ENCODE measurements around the gene CARHSP1.
"Not testable (repeated sequence)": the region's sequence is repeated elsewhere in the genome, so short reads cannot be mapped to it uniquely, and the experiment has no call there.

DNA sequence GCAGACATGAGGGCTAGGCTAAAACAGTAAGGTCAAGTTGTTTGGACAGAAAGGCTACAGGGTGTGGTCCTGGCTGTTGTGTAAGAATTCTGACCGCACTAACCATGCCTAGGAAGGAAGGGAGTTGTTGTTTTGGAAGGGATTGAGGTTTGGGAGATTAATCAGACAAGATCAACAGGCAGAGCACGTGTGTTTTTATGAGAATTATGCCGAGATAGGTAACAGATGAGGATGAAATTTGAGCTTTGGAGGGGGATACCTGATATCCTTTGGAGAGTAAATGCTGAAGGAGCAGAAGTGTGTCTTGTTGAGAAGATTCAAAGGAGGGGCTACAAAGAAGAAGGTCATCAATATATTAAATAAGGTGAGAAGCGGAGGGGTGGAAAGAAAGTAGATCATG is 26.8 kb downstream of the CARHSP1 start:
- not testable (repeated sequence) for TF ChIP-seq SUZ12 (IDR thresholded peaks at IDR 0.05); LEF1 (IDR thresholded peaks at IDR 0.05; ENCODE audit: borderline replicate concordance); ARNT (IDR thresholded peaks at IDR 0.05); FOXA1 (IDR thresholded peaks at IDR 0.05); FOXM1 (IDR thresholded peaks at IDR 0.05; ENCODE audit: borderline replicate concordance)

Data from HEK293T (cell line).